ENCODE data around the gene NHS.

DNA sequence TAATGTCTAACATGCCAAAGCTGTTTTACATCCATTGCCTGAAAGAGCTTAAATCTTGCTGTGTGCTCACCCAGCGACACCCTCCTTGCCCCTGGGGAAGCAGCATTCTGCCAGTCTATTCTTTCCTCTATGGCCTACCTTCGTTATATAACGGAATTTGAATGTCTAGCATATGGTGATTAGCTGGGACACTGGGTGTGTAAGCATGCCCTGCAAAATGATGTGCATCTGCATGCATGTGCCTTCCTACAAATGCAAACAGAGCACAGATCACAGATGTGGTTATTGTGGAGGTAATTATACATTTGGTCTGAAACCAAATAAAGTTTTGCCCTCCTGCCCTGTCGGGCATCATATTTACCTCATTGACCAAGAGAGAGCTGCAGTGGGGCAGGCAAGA is 90.8 kb downstream of the NHS start:
- TF ChIP-seq, protein P1, sequence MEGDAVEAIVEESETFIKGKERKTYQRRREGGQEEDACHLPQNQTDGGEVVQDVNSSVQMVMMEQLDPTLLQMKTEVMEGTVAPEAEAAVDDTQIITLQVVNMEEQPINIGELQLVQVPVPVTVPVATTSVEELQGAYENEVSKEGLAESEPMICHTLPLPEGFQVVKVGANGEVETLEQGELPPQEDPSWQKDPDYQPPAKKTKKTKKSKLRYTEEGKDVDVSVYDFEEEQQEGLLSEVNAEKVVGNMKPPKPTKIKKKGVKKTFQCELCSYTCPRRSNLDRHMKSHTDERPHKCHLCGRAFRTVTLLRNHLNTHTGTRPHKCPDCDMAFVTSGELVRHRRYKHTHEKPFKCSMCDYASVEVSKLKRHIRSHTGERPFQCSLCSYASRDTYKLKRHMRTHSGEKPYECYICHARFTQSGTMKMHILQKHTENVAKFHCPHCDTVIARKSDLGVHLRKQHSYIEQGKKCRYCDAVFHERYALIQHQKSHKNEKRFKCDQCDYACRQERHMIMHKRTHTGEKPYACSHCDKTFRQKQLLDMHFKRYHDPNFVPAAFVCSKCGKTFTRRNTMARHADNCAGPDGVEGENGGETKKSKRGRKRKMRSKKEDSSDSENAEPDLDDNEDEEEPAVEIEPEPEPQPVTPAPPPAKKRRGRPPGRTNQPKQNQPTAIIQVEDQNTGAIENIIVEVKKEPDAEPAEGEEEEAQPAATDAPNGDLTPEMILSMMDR (IDR thresholded peaks at IDR 0.05): no peak
- no peak for TF ChIP-seq ZFX (IDR thresholded peaks at IDR 0.05; ENCODE audit: borderline replicate concordance)
